Transverse colon (tissue), 4 donors: ENCODE data around the gene DPAGT1.

Experiments
- CTCF ChIP-seq, 5 experiments: fragments of 200-600 bp in 3 of 5; fragments of 450-650 bp in 2 of 5; sonication (generic) in 3 of 5; IDR thresholded peaks; 1 replicate in 2 of 5; 2 replicates in 3 of 5; pipeline ENCODE4 v1.5.1; 2016 to 2017; ENCODE audit warnings: antibody characterized with exemption in 5 of 5, inconsistent platforms in 3 of 5, mild to moderate bottlenecking in 2 of 5, moderate library complexity in 1 of 5
- POLR2A ChIP-seq: fragments of 450-650 bp; IDR thresholded peaks from one replicate; pipeline ENCODE4 v1.6.1; 2016; ENCODE audit warnings: antibody characterized with exemption, mild to moderate bottlenecking, moderate library complexity
- POLR2AphosphoS5 ChIP-seq, 3 donors: sonication (generic); formaldehyde crosslinking; IDR thresholded peaks; one replicate each; pipeline ENCODE4 v1.6.1; 2016; ENCODE audit warnings: antibody characterized with exemption in 3 of 3

GRCh38 chr11:119089319-119089718, 12.3 kb downstream of the DPAGT1 start:
- TF ChIP-seq CTCF (IDR thresholded peaks at IDR 0.05): no peak
- TF ChIP-seq POLR2A: no peak
- no peak for TF ChIP-seq POLR2AphosphoS5 (IDR thresholded peaks at IDR 0.05)
